ENCODE results near the gene LIN7B.
"Not testable (repeated sequence)": the region's sequence is repeated elsewhere in the genome, so short reads cannot be mapped to it uniquely, and the experiment has no call there.

LIN7B gene, protein sequence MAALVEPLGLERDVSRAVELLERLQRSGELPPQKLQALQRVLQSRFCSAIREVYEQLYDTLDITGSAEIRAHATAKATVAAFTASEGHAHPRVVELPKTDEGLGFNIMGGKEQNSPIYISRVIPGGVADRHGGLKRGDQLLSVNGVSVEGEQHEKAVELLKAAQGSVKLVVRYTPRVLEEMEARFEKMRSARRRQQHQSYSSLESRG

DNA sequence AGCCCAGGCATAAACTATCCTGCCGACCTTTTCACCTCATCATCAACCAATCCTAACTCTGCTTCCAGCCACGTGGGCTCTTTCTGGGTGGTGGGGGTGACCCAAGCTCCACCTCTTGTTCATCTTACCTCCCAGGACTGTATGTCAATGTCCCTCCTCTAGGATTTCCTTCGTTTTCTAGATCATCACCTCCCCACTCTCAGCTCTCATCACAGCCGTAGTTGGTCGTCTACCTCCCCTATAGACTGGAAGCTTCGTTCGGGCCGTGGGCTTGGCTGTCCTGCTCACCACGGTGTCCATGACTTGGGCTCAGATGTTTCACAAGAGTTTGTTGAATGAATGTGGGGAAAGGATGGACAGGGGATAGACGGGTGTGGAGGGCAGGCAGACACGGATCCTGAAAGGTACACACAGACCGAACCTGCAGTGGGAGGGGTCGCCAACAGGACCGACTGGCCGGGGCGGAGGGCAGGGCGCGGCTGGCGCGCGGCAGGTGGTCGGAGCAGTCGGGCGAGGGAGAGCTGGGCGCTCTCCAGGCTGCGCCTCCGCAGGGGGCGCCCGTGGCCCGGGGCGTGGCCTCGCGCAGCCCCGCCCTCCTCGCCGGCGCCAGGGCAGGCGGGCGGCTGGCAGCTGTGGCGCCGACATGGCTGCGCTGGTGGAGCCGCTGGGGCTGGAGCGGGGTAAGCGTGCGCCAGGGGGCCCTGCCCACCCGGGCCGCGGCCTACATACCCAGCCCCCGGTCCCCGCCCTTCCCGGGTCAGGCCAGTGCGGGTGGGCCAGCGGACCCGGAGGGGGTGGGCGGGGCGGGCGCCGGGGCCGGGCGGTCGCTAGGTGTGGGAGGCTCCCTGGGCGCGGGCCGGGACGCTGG, at the start of gene LIN7B:
Gene LIN7B, plus strand, starts transcription at position 609 of the 868 bp plus-strand sequence. Its CDS starts 35 bp downstream, at position 644.
- no peak for DNase-seq (ENCODE audit: low read depth)

DNA sequence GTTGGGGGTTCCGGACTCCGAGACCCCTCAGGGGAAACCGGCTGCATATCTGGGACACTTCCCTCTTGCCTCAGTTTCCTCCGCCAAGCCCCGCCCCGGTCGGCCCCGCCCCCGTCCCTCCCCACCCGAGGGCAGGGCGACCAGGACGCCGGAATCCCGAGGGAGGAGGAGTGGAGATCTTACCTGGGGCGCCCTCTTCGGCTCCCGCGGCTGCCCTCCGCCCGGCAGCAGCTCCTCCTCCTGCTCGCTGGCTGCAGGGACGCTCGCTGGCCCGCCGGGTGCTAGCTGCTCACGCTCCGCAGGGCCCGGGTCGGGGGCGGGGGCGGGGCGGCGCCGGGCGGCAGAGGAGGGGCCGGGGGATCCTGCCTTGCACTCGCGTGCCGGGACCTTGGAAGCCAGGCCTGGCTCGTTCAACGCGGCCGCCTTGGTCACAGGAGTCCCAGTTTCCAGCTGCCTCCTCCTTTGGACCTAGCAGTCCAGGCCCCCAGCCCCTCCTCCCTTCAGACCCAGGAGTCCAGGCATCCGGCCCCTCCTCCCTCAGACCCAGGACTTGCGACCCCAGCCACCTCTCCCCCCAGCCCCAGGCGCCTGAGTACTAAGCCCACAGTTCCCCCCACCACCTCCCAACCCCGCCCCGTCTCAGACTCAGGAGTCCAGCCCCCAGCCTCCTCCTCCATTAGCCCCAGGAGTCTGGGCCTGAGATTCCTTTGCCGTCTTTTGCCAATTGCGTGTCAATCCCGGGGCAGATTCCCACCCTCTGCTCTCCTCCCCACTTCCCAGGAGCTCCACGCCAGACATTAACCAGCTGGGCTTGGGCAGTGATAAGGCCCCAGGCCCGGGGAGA, 49.2 kb upstream of the LIN7B start, which contains the start of gene NTF4:
Gene NTF4, minus strand, starts transcription at position 51 of the 844 bp plus-strand sequence. CDS start 2,821 bp downstream, outside the sequence.
- DNase-seq (ENCODE audit: low read depth), result no peak

DNA sequence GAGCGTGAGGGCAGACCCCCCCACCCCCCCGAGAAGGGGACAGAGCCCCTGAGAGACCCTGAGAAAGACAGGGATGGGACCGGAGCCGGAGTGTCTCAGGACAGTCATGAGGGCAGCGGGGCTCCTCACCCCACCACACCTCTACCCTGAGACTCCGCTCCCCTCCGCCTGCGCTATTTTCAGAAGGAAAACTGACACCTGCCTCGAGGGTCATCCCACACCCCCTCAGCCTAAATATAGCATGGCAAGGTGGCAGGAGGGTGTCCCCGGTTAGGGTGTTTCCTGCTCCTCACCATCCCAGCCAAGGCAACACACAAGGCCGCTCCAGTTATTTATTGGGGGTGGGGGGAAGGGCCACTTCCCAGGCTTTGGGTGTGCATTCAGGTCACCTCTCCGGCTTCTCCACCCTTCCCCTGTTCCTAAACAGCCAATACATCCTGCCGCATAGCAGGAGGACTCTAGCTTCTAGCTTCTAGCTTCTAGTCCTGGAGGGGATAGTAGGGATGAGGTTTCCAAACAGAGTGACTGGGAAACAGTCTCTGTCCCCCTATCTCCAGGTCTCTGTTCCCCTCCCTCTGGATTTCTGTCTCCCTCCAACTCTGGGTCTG, 48.2 kb upstream of the LIN7B start:
- DNase-seq (ENCODE audit: low read depth), result no peak

DNA sequence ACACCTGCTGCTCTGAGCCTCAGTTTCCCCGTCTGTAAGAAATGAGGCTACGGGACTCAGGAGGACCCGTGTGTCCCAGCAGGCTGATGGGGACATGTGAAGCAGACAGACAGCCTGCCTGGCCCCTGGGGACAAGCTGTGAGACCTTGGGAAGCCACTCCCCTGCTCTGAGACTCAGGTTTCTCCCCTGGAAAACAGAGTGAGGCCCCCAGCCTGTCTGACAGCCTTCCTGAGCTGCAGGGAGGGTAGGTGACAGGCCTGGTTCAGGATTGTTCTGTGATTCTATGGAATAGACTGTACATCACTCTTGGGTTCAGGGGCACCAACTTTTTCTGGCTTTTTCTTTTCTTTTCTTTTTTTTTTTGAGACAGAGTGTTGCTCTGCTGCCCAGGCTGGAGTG, 46.6 kb upstream of the LIN7B start:
- no peak for DNase-seq (ENCODE audit: low read depth)

DNA sequence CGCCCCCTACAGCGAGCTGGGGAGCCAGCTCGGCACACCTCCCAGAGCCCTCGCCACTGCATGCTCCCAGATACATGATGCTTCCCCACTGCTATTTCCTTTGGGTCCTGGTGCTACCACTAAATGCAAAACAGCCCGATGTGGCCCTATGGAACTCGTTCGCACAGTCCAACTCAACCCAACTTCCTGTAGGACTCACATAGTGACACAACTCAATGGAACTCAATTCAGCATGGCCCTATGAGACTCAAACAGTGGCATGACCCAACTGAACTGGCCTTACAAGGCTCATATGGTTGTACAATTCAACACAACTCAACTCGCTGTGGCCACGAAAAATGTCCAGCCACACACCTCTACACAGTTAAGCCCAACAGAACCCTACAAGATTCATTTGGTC, 45.1 kb upstream of the LIN7B start:
- no peak for DNase-seq (ENCODE audit: low read depth)

DNA sequence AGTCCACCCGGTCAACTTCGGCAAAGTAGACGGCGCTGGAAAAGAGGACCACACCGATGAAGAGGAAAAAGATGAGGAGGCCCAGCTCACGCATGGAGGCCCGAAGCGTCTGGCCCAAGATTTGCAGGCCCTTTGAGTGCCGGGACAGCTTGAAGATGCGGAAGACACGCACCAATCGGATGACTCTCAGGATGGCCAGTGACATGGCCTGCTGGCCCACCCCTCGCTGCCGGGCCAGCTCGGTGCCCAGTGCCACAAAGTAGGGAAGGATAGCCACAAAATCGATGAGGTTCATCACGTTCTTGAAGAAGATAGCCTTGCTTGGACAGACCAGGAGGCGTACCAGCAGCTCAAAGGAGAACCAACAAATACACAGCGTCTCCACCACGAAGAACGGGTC, 43.8 kb upstream of the LIN7B start:
- no peak for DNase-seq (ENCODE audit: low read depth)

DNA sequence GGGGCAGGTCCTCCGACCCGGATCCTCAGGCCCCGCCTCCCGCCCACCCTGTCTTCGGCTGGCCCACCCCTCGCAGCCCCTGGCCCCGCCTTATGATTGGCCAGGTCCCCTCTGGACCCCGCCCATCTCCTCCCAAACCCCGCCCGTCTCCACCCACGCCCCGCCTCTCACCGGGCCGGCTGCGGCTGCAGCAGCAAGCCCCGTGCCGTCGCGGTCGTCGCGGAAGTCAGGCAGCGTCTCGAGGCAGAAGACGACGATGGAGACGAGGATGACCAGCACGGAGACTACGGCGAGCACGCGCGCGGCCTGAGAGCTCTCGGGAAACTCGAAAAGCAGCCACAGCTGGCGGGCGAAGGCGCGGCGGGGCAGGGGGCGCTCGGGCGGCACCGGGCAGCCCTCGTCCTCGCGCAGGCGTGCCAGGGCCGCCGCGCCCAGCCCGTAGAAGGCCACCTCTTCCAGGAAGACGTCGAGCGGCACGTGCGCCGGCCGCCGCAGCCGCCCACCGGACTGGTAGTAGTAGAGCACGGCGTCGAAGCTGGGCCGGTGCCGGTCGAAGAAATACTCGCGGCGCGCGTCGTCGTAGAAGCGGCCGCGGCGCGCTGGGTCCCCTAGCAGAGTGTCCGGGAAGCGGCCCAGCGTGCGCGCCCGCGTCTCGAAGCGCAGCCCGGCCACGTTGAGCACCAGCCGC, 42.2 kb upstream of the LIN7B start:
- DNase-seq (ENCODE audit: low read depth), result no peak

DNA sequence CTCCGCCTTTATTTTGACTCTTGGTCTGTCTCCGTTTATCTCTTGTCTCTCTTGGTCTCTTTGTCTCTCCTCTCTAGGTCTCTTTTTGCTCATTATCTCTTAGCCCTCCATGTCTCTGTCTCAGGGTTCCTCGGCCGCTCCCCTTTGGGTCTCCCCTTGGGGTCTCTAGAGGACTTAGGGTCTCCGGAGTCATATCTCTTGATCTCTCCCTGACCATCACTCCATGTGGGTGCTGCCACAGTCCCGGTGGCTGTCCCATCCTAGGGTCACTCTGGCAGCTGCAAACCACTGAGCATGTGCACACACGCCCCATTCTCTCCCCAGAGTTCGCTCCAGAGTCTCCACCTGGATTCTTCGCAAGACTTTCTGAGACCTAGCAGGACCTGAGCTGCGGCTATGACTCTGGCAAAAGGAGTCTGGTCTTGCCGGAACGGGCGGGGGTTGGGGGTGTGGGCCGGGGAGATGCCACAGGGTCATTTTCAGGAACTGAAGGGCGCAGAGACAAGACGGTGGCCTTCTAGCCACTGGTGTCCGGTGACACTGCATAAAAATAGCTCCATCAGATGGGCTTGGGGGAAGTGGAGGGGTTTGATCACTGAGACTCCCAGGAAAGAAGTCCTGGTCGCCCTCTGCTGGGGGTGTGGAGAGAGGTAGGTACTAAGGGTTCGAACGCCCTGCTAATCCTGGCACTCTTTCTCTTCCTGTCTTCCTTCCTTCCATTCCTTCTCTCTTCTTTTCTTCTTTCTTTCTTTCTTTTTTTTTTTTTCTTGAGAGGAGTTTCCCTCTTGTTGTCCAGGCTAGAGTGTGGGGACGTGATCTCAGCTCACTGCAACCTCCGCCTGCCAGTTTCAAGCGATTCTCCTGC, 40.4 kb upstream of the LIN7B start:
- DNase-seq (ENCODE audit: low read depth), result no peak

DNA sequence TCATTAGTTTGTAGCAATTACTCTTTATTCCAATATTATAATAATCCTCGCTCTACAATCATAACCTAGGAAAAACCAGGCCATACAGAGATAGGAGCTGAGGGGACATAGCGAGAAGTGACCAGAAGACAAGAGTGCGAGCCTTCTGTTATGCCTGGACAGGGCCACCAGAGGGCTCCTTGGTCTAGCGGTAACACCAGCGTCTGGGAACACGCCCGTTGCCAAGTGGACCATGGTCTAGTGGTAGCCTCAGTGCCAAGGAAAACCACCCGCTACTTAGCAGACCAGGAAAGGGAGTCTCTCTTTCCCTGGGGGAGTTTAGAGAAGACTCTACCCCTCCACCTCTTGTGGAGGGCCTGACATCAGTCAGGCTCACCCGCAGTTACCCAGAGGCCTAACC, 39.3 kb upstream of the LIN7B start:
- DNase-seq (ENCODE audit: low read depth), result not testable (repeated sequence)

DNA sequence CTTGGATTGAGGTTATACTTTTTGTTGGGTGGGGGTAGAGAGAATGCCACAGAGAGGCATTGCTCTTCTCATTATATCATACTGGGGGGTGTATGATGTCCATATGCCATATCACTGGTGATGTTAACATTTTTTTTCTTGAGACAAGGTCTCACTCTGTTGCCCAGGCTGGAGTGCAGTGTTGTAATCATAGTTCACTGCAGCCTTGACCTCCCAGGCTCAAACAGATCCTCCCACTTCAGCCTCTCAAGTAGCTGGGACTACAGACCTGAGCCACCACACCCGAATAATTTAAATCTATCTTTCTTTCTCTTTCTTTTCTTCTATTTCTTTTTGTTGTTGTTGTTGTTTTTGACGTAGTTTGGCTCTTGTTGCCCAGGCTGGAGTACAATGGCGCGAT, 33.8 kb upstream of the LIN7B start:
- no peak for DNase-seq (ENCODE audit: low read depth)

DNA sequence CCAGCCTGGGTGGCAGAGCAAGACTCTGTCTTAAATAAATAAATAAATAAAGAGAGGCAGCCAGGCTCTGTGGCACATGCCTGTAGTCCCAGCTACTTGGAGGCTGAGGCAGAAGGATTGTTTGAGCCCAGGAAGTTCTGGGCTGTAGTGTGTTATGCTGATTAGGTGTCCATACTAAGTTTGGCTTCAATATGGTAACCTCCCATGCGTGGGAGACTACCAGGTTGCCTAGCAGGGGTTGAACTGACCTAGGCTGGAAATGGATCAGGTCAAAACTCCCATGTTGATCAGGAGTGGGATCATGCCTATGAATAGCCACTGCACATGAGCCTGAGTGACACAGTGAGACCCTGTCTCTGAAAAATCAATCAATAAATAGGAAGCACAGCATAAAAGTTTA, 32.9 kb upstream of the LIN7B start:
- no peak for DNase-seq (ENCODE audit: low read depth)

DNA sequence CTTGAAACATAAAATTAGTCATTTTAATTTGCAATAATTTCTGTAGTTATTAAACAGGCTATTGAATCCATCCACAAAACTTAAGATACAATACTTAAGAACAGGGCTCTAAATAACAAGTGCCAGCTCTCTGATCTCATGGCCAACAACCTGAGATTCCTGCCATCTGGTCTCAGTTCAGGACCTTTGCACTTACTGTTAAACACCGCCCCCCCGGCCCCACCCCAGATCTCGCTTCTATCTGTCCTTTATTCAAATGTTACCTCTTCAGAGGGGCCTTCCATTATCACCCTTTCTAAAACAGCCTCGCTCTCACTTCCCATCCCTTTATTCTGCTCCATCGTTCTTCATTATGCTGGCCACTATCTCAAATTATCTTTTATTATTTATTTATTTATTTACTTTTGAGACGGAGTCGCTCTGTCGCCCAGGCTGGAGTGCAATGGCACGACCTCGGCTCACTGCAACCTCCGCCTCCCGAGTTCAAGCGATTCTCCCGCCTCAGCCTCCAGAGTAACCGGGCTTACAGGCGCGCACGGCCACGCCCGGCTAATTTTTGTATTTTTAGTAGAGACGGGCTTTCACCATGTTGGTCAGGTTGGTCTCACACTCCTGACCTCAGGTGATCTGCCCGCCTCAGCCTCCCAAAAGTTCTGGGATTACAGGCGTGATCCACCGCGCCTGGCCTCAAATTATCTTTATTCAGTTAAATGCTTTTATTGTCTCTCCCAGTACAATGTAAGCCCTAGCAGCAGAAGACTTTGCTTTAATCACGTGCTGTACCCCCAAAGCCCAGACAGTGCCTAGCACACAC, 29.8 kb upstream of the LIN7B start:
- DNase-seq (ENCODE audit: low read depth), result no peak

DNA sequence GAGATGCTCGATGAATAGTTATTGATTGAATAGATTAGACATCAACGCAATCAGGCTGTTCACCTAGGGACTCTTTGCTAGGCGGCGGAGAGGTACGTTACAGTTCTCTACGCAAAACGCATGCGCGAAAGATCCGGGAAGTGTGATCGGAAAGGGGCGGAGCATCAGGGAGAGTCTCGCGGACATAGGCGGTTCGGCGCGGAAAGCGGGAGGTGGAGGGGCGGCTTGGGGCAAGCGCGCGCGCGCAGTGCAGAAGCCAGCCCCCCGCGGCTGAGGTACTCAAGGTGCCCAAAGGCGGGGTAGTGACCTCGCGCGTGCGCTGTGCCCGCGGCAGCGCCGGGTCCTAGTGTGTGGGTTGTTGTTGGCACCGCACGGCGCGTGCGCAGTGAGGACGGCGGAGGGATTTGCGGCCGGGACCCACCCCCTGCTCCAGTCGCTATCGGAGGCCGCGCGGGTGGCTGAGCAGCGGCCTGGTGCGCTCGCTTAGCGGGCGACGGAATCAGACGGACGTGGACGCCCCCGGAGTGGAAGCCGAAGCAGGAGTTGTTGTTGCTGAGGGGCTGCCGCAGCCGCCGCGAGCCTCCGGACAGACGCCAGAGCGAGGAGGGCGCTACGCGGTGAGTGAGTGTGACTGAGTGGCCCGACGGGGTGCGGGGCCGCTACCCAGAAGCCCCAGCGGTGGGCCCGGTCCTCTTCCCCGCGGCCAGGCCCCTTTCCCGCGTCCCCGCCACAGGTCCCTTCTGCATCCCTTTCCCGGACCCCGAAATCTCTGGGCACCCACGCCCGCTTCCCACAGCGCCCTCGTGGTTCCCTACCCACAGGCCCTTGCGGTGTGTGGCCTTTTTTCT, 28.9 kb upstream of the LIN7B start, which contains the start of gene SNRNP70:
Gene SNRNP70, plus strand, starts transcription at position 432 of the 848 bp plus-strand sequence. CDS start 964 bp downstream, outside the sequence.
- DNase-seq (ENCODE audit: low read depth), result peak; percentile 99

DNA sequence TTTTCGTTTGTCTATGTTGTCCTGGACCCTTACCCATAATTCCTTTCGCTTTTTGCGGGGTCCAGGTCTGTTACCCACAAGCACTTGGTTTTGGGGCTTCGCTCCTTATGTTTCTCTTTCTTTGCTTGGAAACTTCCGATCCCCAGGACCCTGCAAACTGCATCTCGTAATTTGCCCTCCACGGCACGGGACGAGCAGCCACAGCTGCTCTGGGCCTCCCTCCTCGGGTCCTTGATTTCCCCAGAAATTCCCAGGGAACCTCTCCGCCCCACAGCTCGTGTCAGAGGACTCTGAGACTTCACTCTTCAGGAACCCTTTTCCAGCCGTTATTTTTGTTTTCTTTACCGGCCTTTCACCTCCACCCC, 28.3 kb upstream of the LIN7B start:
- no peak for DNase-seq (ENCODE audit: low read depth)

DNA sequence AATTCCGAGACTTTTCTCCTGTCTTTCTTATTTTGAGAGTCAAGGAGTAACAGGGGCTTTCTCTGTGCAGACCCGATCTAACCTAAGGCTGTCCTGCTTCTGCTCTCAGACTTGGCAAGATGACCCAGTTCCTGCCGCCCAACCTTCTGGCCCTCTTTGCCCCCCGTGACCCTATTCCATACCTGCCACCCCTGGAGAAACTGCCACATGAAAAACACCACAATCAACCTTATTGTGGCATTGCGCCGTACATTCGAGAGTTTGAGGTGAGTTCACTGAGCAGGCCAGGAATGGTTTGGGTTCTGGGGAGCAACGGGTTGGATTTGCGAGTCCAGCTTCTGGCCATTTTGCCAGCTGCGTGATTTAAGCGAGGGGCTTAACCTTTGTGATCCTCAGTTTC, 27.9 kb upstream of the LIN7B start:
- no peak for DNase-seq (ENCODE audit: low read depth)

DNA sequence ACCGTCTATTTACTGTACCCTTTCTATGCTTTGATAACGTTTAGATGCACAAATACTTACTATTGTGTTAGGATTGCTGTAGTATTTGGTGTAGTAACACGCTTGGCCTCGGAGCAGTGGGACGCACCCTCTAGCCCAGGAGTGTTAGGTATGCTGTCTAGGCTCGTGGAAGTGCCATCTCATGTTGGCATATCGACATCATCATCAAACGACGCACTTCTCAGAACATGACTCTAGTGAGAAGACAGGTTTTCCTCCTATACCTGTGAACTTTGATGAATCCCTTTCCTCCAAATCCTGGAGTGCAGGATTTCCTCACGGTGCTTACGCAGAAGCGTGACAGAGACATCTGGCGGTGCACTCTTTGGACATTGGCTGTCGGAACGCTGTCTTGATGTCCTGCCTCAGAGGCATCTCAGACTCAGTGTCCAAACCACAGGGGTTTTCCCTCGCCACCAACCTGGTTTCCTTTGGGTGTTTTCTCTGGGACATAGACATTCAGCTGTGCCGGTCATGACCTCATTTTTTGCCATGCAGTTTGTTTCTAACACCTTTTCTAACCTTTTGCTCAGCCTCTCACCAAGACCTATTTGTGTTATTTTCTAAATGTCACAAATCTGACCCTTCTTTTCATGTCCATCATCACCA, 22.7 kb upstream of the LIN7B start:
- no peak for DNase-seq (ENCODE audit: low read depth)

DNA sequence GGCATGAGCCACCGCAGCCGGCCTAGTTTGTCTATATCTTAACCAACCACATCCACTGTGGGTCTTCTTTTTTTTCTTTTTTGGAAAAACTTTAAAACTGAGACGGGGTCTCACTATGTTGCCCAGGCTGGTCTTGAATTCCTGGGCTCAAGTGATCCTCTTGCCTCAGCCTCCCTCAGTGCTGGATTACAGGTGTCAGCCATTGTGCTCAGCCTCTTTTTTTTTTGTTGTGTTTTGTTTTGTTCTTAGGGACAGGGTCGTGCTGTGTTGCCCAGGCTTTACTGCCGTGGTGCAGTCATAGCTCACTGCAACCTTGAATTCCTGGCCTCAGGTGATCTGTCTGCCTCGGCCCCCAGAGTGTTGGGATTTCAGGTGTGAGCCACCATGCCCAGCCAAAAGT, 21.5 kb upstream of the LIN7B start:
- no peak for DNase-seq (ENCODE audit: low read depth)
